Neutrophil (primary cell): ENCODE results near the gene SV2C.
"Not testable (repeated sequence)": the region's sequence is repeated elsewhere in the genome, so short reads cannot be mapped to it uniquely, and the experiment has no call there.

Experiments used
- H3K27ac ChIP-seq: fragments of 200-600 bp; sonication (generic); 2 replicates; pipeline ENCODE4 v1.5.1; 2016; ENCODE audit warnings: mild to moderate bottlenecking, moderate library complexity
- H3K27me3 ChIP-seq: fragments of 200-600 bp; sonication (generic); 2 replicates; pipeline ENCODE4 v1.6.0; 2016; ENCODE audit warnings: mild to moderate bottlenecking
- H3K36me3 ChIP-seq: fragments of 200-600 bp; sonication (generic); 2 replicates; pipeline ENCODE4 v1.5.1; 2017
- H3K4me1 ChIP-seq, 2 experiments: fragments of 200-600 bp in 1 of 2; sonication (generic) in 1 of 2; 1 replicate in 1 of 2; 2 replicates in 1 of 2; pipeline versions ENCODE4 v1.5.1 to v1.6.1; 2013 to 2016; ENCODE audit warnings: low read depth in 1 of 2, low read length in 1 of 2, mild to moderate bottlenecking in 1 of 2, moderate library complexity in 1 of 2; ENCODE audit not compliant: control insufficient read depth in 1 of 2, insufficient read depth in 1 of 2
- H3K4me3 ChIP-seq, 2 experiments: fragments of 200-600 bp in 1 of 2; sonication (generic) in 1 of 2; 1 replicate in 1 of 2; 2 replicates in 1 of 2; pipeline ENCODE4 v1.5.1; 2013 to 2016; ENCODE audit warnings: low read depth in 1 of 2, low read length in 1 of 2, mild to moderate bottlenecking in 1 of 2, moderate library complexity in 1 of 2
- H3K9me3 ChIP-seq: fragments of 200-600 bp; sonication (generic); 2 replicates; pipeline ENCODE4 v1.5.1; 2016
- CTCF ChIP-seq: fragments of 200-600 bp; sonication (generic); IDR thresholded peaks from 2 replicates; pipeline ENCODE4 v1.5.1; 2016; ENCODE audit warnings: antibody characterized with exemption

Gene SV2C

GRCh38 chr5:76229900-76230299 lies 146.7 kb downstream of the SV2C start:
- Histone ChIP-seq H3K27ac (no peak overlapping the region), H3K4me1 (no peaks in the 10 kb centered on the region), H3K27me3 (no peaks in the 10 kb centered on the region), H3K4me3 (no peak overlapping the region), H3K9me3 (no peaks in the 10 kb centered on the region), H3K36me3 (no peaks in the 10 kb centered on the region)
- TF ChIP-seq CTCF: no peak

GRCh38 chr5:76230711-76231285 lies 147.6 kb downstream of the SV2C start:
- H3K4me3 ChIP-seq: no peak overlapping the region
- H3K4me1 ChIP-seq: no peaks in the 10 kb centered on the region
- H3K27me3 ChIP-seq: no peaks in the 10 kb centered on the region
- no peaks in the 10 kb centered on the region for H3K36me3 ChIP-seq
- no peak overlapping the region for H3K27ac ChIP-seq
- no peak for TF ChIP-seq CTCF
- no peaks in the 10 kb centered on the region for H3K9me3 ChIP-seq

GRCh38 chr5:76234665-76235064 lies 151.5 kb downstream of the SV2C start:
- H3K27me3 ChIP-seq: no peaks in the 10 kb centered on the region
- no peak overlapping the region for H3K4me3 ChIP-seq
- H3K27ac ChIP-seq: no peak overlapping the region
- no peaks in the 10 kb centered on the region for H3K9me3 ChIP-seq
- H3K4me1 ChIP-seq: no peaks in the 10 kb centered on the region
- no peaks in the 10 kb centered on the region for H3K36me3 ChIP-seq
- no peak for TF ChIP-seq CTCF

- TF ChIP-seq CTCF: no peak
- H3K36me3 ChIP-seq: no peaks in the 10 kb centered on the region
Observed at GRCh38 chr5:76236684-76237083, 153.5 kb downstream of the SV2C start.

GRCh38 chr5:76240336-76240735 lies 157.2 kb downstream of the SV2C start:
- no peak for TF ChIP-seq CTCF

More at GRCh38 chr5:76236684-76237083, 153.5 kb downstream of the SV2C start:
- no peak overlapping the region for H3K27ac ChIP-seq
- no peaks in the 10 kb centered on the region for H3K4me1 ChIP-seq
- H3K9me3 ChIP-seq: no peaks in the 10 kb centered on the region
- H3K27me3 ChIP-seq: no peaks in the 10 kb centered on the region
- no peak overlapping the region for H3K4me3 ChIP-seq

GRCh38 chr5:76242155-76242554 lies 159.0 kb downstream of the SV2C start:
- H3K36me3 ChIP-seq, H3K4me1 ChIP-seq, H3K4me3 ChIP-seq, H3K27ac ChIP-seq, H3K27me3 ChIP-seq, H3K9me3 ChIP-seq: not testable (repeated sequence)

More at GRCh38 chr5:76240336-76240735, 157.2 kb downstream of the SV2C start:
- H3K4me1 ChIP-seq: no peaks in the 10 kb centered on the region
- H3K27ac ChIP-seq: no peak overlapping the region
- H3K9me3 ChIP-seq: no peaks in the 10 kb centered on the region
- no peak overlapping the region for H3K4me3 ChIP-seq
- H3K27me3 ChIP-seq: no peaks in the 10 kb centered on the region
- no peaks in the 10 kb centered on the region for H3K36me3 ChIP-seq
